PC-9 (cell line): ENCODE results near the gene SPDYE1.
"Not testable (repeated sequence)": the region's sequence is repeated elsewhere in the genome, so short reads cannot be mapped to it uniquely, and the experiment has no call there.

Experiments
- EZH2 ChIP-seq: fragments of 200-600 bp; sonication (generic); IDR thresholded peaks from 2 replicates; pipeline ENCODE4 v1.8.0; 2017; ENCODE audit warnings: antibody characterized with exemption, low read depth
- TF ChIP-seq, protein P1 (sequence below): fragments of 200-600 bp; sonication (generic); conservative IDR thresholded peaks from 2 replicates; pipeline ENCODE4 v1.6.1; 2017; ENCODE audit warnings: mixed run types, antibody characterized with exemption, mild to moderate bottlenecking, moderate library complexity

DNA sequence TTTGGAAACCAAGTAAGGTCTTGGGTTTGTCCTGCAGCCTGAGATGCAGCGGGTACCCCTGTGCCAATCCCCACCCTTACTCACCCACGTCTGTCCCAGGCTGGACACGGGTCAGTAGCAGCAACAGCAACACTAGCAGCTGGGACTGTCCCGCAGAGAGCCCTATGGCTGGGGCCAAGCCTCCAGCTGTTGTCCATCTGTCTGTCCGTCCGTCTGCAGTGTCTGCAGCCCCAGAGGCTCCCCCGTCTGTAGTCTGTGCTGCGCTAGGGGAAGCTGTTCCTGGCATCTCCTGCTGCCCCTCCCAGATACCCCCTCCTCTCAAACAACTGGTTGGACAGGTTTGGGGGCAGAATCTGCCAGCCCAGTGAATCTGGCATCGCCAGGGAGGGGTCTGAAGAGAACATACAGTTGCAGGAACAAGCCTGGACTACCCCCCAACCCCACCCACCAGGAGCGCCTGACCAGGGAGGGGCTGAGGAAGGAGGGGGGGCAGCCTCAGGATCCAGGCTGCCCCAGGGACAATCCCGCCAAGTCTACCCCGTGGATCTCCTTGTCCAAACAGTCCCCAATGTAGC is 7.6 kb upstream of the SPDYE1 start:
- TF ChIP-seq EZH2, result not testable (repeated sequence)
- TF ChIP-seq, protein P1, sequence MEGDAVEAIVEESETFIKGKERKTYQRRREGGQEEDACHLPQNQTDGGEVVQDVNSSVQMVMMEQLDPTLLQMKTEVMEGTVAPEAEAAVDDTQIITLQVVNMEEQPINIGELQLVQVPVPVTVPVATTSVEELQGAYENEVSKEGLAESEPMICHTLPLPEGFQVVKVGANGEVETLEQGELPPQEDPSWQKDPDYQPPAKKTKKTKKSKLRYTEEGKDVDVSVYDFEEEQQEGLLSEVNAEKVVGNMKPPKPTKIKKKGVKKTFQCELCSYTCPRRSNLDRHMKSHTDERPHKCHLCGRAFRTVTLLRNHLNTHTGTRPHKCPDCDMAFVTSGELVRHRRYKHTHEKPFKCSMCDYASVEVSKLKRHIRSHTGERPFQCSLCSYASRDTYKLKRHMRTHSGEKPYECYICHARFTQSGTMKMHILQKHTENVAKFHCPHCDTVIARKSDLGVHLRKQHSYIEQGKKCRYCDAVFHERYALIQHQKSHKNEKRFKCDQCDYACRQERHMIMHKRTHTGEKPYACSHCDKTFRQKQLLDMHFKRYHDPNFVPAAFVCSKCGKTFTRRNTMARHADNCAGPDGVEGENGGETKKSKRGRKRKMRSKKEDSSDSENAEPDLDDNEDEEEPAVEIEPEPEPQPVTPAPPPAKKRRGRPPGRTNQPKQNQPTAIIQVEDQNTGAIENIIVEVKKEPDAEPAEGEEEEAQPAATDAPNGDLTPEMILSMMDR, result not testable (repeated sequence)
